Fibroblast of villous mesenchyme (primary cell): ENCODE data around the gene KDSR. TPM values are rescaled to one million over a fixed set of nuclear protein-coding genes. Genes with fewer than 3 reads are reported as not detected.
"Not testable (repeated sequence)": the region's sequence is repeated elsewhere in the genome, so short reads cannot be mapped to it uniquely, and the experiment has no call there.

ENCODE experiments used
- DNase-seq: peaks from one replicate; pipeline ENCODE4 v3.0.0-alpha.2; 2010; ENCODE audit warnings: low read depth
- H3K4me3 ChIP-seq: 2 replicates; pipeline ENCODE4 v1.5.1; 2011; ENCODE audit warnings: low read depth, mild to moderate bottlenecking, low read length
- total RNA-seq: library from RNA; depleted of rRNA; stranded (reverse); fragments of >200 nt; gene quantifications from 2 replicates; pipeline ENCODE4 v1.2.3, GENCODE V29; 2012
- TF ChIP-seq, protein P1 (sequence below): IDR thresholded peaks from 2 replicates; pipeline ENCODE4 v1.5.1; 2012; ENCODE audit warnings: low read depth, mild to moderate bottlenecking, low read length; ENCODE audit not compliant: insufficient read depth

The KDSR gene
- total RNA-seq, 1 donor, result 26.8 TPM

DNA sequence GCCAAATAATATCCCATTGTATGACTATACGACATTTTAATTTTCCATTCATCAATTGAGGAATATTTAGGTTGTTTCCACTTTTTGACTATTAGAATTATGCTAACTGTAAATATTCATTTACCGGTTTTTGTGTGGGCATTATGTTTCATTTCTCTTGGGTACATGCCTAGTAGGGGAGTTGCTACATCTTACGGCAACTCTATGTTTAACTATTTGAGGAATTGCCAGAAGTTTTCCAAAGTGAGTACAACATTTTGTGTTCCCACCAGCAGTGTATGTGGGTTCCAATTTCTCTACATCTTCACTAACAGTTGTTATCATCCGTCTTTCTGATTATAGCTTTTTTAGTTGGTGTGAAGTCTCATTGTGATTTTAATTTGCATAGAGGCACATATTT is 1.6 kb upstream of the KDSR start:
- DNase-seq, result no peak
- TF ChIP-seq, protein P1, sequence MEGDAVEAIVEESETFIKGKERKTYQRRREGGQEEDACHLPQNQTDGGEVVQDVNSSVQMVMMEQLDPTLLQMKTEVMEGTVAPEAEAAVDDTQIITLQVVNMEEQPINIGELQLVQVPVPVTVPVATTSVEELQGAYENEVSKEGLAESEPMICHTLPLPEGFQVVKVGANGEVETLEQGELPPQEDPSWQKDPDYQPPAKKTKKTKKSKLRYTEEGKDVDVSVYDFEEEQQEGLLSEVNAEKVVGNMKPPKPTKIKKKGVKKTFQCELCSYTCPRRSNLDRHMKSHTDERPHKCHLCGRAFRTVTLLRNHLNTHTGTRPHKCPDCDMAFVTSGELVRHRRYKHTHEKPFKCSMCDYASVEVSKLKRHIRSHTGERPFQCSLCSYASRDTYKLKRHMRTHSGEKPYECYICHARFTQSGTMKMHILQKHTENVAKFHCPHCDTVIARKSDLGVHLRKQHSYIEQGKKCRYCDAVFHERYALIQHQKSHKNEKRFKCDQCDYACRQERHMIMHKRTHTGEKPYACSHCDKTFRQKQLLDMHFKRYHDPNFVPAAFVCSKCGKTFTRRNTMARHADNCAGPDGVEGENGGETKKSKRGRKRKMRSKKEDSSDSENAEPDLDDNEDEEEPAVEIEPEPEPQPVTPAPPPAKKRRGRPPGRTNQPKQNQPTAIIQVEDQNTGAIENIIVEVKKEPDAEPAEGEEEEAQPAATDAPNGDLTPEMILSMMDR, result no peak
- no peak overlapping the region for H3K4me3 ChIP-seq

DNA sequence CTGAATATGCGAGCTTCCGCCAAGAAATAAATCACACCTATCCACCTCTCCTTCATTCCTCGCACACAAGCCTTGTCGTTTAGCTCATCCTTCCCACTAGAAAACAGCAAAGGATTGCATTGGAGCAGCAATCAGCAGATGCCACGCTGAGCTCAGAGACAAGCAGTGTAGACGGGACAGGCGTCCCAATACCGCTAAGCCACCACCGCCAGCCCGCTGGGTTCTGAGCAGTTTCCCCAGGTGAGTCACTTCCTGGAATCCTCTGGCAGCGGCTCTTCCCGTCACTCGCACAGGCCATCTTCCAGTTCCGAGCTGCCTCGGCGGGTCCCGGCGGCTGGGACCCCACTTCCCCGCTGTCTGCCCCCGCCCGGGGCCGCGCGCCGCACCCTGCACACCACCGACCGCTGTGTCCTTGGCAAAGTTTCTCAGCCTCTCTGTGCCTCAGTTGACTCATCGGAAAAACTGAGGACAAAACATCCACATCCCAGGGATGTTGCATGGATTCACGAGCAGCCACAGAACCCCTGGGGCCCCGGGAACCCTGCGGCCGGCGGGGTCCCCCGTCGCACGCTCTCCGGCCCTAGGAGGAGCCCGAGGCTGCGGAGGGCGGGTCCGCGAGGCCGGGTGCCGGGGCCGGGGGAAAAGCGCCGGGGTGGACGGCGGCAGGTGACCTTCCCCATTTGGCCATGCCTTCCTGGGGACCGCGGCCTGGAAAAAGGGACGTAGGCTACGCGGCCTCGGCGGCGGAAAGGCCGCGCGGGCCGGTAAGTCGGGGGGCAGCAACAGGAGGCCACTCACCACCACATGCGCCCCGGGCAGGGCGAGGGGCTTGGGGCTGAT is 573 bp downstream of the KDSR start:
- H3K4me3 ChIP-seq, result peak overlapping the region; percentile 92
- TF ChIP-seq, protein P1, result no peak
- DNase-seq, result peak; percentile 59

DNA sequence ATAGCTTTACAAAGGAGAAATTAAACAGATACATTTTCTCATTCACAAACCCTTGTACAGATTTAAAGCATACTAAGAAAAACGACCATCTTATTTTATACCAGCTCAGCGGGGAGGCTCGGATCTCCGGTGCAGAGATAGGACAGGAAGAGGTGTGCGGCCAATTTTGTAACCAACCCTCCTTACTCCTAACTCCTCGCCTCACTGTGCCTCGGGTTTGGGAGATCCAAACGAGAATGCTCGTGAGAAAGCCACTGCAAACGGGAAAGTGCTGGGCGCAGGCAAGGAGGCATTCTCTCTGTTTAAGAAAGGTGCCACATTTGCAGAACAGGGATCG is 1.2 kb downstream of the KDSR start:
- H3K4me3 ChIP-seq, result peak overlapping the region; percentile 92
- TF ChIP-seq, protein P1, result no peak
- DNase-seq, result peak; percentile 19

DNA sequence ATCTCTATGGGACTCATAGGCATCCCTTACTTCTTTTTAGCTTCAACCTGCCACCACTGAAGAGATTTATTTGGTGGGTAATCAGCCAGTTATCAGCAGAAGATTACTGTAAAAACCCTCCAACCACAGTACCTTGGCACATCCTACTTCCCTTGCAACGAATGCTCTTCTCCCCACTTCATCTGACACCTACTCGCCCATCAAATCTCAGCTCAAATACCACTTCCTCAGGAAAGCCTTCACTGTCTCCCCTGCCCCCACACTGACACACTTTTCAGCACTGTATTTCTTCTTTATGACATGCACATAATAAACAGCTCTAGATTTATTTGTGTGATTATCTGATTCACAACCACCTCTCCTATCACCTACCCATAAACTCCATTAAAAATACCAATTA is 3.1 kb downstream of the KDSR start:
- DNase-seq, result no peak
- TF ChIP-seq, protein P1, result no peak
- H3K4me3 ChIP-seq, result no peak overlapping the region

DNA sequence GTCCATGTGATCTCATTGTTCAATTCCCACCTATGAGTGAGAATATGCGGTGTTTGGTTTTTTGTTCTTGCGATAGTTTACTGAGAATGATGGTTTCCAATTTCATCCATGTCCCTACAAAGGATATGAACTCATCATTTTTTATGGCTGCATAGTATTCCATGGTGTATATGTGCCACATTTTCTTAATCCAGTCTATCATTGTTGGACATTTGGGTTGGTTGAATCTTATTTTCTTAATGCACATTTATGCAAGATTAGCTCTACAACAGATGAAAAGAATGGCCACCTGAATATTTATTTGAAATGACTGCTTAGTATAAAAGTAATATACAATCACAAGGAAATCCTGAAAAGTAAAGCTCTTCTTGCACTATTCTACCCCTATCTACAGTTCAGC is 3.6 kb downstream of the KDSR start:
- not testable (repeated sequence) for H3K4me3 ChIP-seq, DNase-seq

DNA sequence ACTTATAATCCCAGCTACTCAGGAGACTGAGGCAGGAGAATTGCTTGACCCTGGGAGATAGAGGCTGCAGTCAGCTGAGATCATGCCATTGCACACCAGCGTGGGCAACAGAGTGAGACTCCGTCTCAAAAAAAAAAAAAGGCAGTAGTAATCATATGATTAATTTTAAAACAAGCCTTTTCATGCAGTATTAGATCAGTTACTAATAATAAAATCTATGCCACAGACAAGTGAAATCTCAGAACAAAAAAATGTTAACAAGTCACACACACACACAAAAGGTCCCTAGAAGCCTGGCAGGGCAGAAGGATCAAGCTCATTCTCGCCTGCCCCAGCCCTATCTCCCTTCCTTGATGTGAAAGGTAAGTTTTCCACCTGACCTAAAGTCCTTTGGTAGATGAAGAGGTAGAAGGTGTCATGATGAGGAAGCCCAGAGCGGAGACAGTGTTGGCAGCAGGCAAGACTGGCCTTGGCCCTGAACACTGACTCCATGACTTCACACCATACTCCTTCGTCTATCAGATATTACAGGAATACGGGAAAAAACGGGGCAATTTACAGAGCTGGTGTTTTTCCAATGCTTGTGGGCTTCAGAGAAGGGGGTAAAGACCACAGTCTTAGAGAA is 10.6 kb downstream of the KDSR start:
- TF ChIP-seq, protein P1, result no peak
- no peak overlapping the region for H3K4me3 ChIP-seq
- DNase-seq, result no peak

DNA sequence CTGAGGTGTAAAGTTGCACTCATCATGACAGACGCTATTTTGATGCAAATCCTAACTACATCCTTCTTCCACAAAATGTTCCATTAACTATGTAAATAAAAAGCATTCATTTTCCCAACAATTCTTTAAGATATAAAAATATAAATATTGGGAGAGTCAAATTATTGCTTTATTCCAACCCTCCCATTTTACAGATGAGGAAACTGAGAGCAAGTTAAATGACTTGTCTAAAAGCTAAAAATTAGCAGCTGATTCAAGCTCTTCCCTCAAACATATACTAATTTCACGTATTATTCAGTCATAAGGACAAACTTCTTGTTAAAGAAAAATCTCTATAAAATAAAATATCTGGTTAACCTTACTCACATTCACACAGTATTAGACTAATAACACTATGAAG is 16.8 kb downstream of the KDSR start:
- no peak for DNase-seq
- H3K4me3 ChIP-seq, result no peak overlapping the region
- TF ChIP-seq, protein P1, result no peak
